Uterus (tissue), 4 donors: ENCODE data around the gene DMBT1. TPM values are rescaled to one million over a fixed set of nuclear protein-coding genes. Genes with fewer than 3 reads are reported as not detected.

Source experiments
- DNase-seq, 2 donors: peaks; one replicate each; pipeline ENCODE4 v3.0.0-alpha.2; 2019 to 2020
- H3K27ac ChIP-seq, 2 donors: fragments of 200-600 bp; sonication (generic); 1 replicate in 1 of 2; 2 replicates in 1 of 2; pipeline ENCODE4 v1.5.1; 2016 to 2018
- H3K27me3 ChIP-seq, 2 donors: fragments of 200-600 bp; sonication (generic); one replicate each; pipeline ENCODE4 v1.5.1; 2018 to 2019; ENCODE audit warnings: control low read depth in 1 of 2
- H3K36me3 ChIP-seq, 2 donors: fragments of 200-600 bp; sonication (generic); one replicate each; pipeline ENCODE4 v1.5.1; 2019; ENCODE audit warnings: control low read depth in 1 of 2
- H3K4me1 ChIP-seq, 2 donors: fragments of 200-600 bp; sonication (generic); one replicate each; pipeline ENCODE4 v1.5.1; 2018 to 2019; ENCODE audit warnings: control low read depth in 1 of 2
- H3K4me3 ChIP-seq, 2 donors: fragments of 200-600 bp; sonication (generic); 1 replicate in 1 of 2; 2 replicates in 1 of 2; pipeline ENCODE4 v1.5.1; 2018 to 2019; ENCODE audit warnings: mild to moderate bottlenecking in 1 of 2
- H3K9me3 ChIP-seq, 2 donors: fragments of 200-600 bp; sonication (generic); one replicate each; pipeline ENCODE4 v1.5.1; 2019; ENCODE audit warnings: control low read depth in 1 of 2
- CTCF ChIP-seq, 4 experiments: fragments of 200-600 bp in 2 of 4; fragments of 450-650 bp in 2 of 4; sonication (generic) in 2 of 4; IDR thresholded peaks; one replicate each; pipeline ENCODE4 v1.5.1; 2016 to 2019; ENCODE audit warnings: antibody characterized with exemption in 4 of 4, mild to moderate bottlenecking in 2 of 4, moderate library complexity in 1 of 4
- POLR2A ChIP-seq, 2 donors: fragments of 450-650 bp; IDR thresholded peaks; one replicate each; pipeline ENCODE4 v1.6.1; 2016; ENCODE audit warnings: antibody characterized with exemption in 2 of 2, mild to moderate bottlenecking in 1 of 2, moderate library complexity in 1 of 2
- intact Hi-C: fragments of 100-400 bp; cut with DNase I; formaldehyde crosslinking; loops from one replicate; pipeline ENCODE4 v1.15.1; 2023; ENCODE audit warnings: low total_unique reads
- total RNA-seq, 4 donors: library from RNA; depleted of rRNA in 3 of 4; stranded (reverse); fragments of >200 nt in 3 of 4; gene quantifications; one replicate each; pipeline versions ENCODE4 v1.1.0 to v1.2.4, GENCODE V29; 2014 to 2023
- donor health status: DM: yes; HTN: yes; CAD: no.

The DMBT1 gene
- total RNA-seq, 4 donors from 2014 or later: under 0.01 to 0.21 (median 0.15) TPM; not detected in 1

DNA sequence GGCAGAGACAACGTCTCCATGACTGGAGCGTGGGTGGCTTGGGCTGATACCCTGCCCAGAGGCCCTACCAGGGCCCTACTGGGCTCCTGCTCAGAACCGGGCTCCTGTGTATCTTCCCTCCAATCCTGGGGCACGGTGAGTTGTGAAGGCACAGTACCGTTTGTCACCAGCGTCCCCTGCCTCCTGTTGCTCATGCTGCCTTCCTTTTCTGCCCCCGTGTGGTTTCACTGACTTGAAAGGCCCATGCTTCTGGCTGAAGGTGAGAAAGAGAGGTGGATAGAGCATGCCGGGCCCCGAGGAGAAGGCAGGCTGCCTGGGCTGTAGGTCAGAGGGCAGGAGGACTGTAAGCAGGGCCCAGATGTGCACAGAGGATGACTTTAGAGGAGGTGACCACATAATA, 9.1 kb upstream of the DMBT1 start:
- H3K4me1 ChIP-seq: no peaks in the 10 kb centered on the region
- no peaks in the 10 kb centered on the region for H3K9me3 ChIP-seq
- no peak for DNase-seq
- intact Hi-C loops: no loop called here
- no peak overlapping the region for H3K27ac ChIP-seq
- H3K4me3 ChIP-seq: no peak overlapping the region
- TF ChIP-seq POLR2A (IDR thresholded peaks at IDR 0.05) (no peak), CTCF (IDR thresholded peaks at IDR 0.05) (no peak)
- H3K27me3 ChIP-seq: no peaks in the 10 kb centered on the region
- H3K36me3 ChIP-seq: no peaks in the 10 kb centered on the region

GRCh38 chr10:122553341-122553740, 7.2 kb upstream of the DMBT1 start:
- H3K4me3 ChIP-seq: no peak overlapping the region
- TF ChIP-seq POLR2A (IDR thresholded peaks at IDR 0.05) (no peak), CTCF (IDR thresholded peaks at IDR 0.05) (no peak)
- H3K27ac ChIP-seq: no peak overlapping the region
- H3K36me3 ChIP-seq: no peaks in the 10 kb centered on the region
- no peak for DNase-seq
- no peaks in the 10 kb centered on the region for H3K4me1 ChIP-seq
- no peaks in the 10 kb centered on the region for H3K9me3 ChIP-seq
- no peaks in the 10 kb centered on the region for H3K27me3 ChIP-seq
- intact Hi-C loops: no loop called here

GRCh38 chr10:122554131-122555036, 6.2 kb upstream of the DMBT1 start:
- H3K27ac ChIP-seq: no peak overlapping the region
- H3K27me3 ChIP-seq: no peaks in the 10 kb centered on the region
- H3K4me3 ChIP-seq: no peak overlapping the region
- no peak for DNase-seq
- H3K4me1 ChIP-seq: no peaks in the 10 kb centered on the region
- H3K9me3 ChIP-seq: no peaks in the 10 kb centered on the region
- intact Hi-C loops: no loop called here
- H3K36me3 ChIP-seq: no peaks in the 10 kb centered on the region
- TF ChIP-seq CTCF (IDR thresholded peaks at IDR 0.05) (no peak), POLR2A (IDR thresholded peaks at IDR 0.05) (no peak)

DNA sequence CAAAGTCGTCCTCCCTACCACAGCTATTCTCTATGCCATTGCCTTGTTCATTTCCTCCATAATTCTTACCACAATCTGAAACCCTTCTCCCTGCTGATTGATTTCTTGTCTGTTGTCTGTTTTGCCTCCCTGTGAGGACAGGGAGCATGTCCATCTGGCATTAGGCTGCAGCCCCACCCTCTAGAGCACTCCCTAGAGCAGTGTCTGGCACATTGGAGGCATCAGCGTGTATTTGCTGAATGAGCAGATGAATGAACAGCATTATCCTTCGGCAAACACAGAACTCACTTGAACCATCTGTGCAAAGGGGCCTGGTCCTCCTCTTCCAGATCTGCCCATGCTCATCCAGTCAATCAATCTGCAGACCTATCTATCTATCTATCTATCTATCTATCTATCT, 5.1 kb upstream of the DMBT1 start:
- Histone ChIP-seq H3K9me3 (no peaks in the 10 kb centered on the region), H3K4me1 (no peaks in the 10 kb centered on the region), H3K27ac (no peak overlapping the region), H3K27me3 (no peaks in the 10 kb centered on the region), H3K4me3 (no peak overlapping the region), H3K36me3 (no peaks in the 10 kb centered on the region)
- TF ChIP-seq POLR2A (IDR thresholded peaks at IDR 0.05) (no peak), CTCF (IDR thresholded peaks at IDR 0.05) (no peak)
- DNase-seq: no peak
- intact Hi-C loops: no loop called here

DNA sequence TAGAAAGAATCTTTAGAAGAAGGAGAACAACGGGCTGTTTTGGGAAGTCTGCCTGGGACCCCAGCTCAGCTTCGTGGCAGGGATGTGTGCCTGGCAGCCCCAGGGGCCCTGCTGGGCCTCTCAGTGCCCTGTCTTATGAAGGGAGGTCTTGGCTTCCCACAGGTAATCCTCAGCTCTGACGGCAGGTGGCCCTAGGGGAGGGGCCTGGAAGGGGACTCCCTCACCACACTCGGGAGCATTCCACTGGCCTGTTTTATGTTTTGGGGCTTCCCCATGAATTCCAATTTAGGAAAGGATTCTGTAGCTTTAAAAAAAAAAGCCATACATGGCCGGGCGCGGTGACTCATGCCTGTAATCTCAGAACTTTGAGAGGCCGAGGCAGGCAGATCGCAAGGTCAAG, 3.0 kb upstream of the DMBT1 start:
- H3K27ac ChIP-seq: no peak overlapping the region
- no peak overlapping the region for H3K4me3 ChIP-seq
- H3K9me3 ChIP-seq: no peaks in the 10 kb centered on the region
- TF ChIP-seq POLR2A (IDR thresholded peaks at IDR 0.05) (no peak), CTCF (IDR thresholded peaks at IDR 0.05) (no peak)
- no peaks in the 10 kb centered on the region for H3K4me1 ChIP-seq
- intact Hi-C loops: no loop called here
- H3K36me3 ChIP-seq: no peaks in the 10 kb centered on the region
- no peak for DNase-seq
- H3K27me3 ChIP-seq: no peaks in the 10 kb centered on the region
